Superior temporal gyrus (tissue), 1 donor: ENCODE results near the gene EFCC1.
"Not testable (repeated sequence)": the region's sequence is repeated elsewhere in the genome, so short reads cannot be mapped to it uniquely, and the experiment has no call there.

ENCODE experiments used
- DNase-seq: peaks from one replicate; pipeline ENCODE4 v3.0.0-alpha.2; 2016; ENCODE audit errors: extremely low spot score

Gene EFCC1

DNA sequence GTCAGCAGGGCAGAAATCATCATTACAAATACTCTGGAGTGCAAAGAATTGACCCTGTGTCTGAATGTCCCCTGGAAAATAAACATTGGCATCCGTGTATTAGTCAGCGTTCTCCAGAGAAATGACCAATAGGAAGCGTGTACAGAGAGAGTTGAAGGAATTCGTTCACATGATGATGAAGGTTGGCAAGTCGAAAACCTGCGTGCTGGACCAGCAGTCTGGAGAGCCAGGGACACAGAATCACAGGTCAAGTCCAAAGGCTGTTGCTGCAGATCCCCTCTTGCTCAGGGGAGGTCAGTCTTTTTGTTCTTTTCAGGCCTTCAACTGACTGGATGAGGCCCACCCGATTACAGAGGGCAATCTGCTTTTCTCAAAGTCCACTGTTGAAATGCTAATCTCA is 76.1 kb downstream of the EFCC1 start:
- no peak for DNase-seq

DNA sequence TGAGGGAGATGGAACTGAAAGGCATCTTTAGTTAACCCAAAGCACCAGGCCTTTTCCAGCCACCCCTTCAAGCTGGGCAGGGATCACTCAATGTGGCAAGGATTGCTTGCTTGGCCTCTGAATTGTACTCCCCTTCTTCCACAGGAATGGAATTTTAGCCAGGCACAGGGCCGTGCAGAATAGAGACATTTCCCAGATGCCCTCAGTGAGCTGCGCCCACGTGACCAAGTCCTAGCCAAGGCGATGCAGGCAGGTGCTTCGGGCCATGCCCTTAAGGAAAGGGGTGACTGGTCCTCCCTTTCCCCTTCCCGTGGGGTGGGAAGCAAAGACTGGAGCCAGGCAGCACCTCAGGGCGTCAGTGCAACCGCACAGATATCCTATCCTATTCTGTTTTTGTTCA is 77.4 kb downstream of the EFCC1 start:
- DNase-seq, result no peak

DNA sequence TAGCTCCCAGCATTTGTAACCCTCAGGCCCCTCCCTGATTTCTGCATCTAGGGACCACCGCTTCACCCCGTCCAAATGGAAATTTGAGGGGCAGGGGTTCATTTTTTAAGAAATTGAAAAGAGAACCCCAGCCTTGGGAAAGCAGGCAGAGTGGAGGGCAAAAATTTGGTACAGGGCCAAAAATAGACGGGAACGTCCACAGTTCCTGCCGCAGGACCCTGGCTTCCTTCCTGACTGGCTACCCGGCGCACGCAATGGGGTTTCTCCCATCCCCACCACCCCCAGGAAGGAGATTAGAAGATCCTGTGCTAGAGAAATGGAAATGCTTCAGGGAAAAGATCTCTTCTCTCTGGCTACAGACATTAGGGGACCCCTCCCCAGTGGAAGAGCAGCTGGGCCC is 80.4 kb downstream of the EFCC1 start:
- DNase-seq, result no peak

DNA sequence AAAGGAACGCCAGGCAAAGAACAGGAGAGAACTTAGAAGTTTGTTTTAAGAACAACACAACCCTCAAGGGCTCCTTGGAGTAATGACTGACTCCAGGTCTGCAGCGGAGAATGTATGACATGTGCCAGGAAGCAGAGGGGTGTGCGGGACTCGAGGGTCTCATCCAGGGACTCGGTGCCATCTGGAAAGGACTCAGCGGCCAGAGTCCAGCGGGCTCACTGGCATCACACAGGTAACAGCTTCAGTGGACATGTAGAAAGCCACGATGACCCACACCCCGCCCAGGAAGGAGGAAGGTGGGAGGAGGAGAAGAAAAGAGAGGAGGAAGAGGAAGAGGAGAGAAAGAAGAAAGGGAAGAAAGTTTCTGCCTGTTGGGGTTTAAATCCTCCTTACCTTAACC is 80.9 kb downstream of the EFCC1 start:
- no peak for DNase-seq

DNA sequence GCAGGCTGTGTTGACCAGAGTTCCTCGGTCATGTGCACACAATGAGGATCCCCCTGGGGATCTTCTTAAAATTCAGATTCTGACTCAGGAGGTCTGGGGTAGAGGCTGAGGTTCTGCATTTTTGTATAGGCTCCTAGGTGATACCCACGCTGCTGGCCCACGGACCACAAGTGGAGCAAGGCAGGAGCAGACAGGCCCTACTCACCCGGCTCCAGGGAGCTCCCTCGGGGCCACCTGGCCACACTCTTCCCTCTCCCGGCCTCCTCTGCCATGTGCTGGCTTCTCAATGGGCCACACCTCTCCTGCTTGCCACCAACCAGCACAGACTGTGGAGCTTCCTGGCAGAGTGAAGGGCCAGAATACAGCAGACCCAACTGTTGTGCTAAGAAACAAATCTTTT is 83.4 kb downstream of the EFCC1 start:
- DNase-seq, result no peak

DNA sequence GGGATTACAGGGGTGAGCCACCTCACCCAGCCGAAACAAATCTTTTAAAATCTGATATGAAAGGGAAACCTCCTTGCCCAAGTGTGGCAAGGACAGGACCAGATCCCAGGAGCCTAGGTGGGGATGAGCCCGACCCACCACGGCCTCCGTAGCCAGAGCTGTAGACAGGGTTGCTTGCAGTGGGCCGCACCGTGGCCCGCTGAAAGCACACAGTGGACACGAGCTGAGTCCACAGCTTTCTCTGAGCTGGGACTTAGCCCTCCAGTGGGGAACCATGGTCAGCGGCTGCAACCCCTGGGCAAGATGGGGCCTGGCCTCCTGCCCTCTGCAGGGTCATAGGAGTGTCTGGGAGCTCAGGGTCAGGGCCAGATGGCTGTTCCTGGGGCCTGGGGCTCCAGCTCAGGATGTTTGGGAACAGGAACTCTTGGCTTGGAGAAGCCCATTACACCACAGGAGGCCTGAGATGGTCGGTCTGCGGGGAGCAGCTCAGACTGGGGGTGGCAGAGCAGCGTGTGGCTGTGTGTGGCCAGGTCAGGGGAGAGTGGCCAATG is 84.1 kb downstream of the EFCC1 start:
- no peak for DNase-seq

DNA sequence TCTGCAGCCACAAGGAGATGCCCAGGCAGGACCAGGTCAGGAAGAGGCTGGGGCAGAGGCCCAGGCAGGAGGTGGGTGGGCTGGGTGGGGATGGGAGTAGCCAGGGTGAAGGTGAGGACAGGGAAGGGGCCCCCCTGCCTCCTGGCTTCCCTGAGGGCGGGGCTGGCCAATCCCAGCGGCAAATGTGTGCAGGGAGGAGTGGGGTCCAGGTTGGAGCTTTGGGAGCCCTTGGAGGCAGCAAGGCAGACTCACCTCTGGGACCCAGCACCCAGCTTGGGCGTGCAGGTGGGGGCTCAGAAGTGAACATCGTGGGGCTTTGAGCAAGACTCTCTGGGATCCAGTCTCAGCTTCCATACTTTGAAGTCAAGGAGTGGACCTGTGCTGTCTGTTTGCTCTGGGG is 84.7 kb downstream of the EFCC1 start:
- no peak for DNase-seq

DNA sequence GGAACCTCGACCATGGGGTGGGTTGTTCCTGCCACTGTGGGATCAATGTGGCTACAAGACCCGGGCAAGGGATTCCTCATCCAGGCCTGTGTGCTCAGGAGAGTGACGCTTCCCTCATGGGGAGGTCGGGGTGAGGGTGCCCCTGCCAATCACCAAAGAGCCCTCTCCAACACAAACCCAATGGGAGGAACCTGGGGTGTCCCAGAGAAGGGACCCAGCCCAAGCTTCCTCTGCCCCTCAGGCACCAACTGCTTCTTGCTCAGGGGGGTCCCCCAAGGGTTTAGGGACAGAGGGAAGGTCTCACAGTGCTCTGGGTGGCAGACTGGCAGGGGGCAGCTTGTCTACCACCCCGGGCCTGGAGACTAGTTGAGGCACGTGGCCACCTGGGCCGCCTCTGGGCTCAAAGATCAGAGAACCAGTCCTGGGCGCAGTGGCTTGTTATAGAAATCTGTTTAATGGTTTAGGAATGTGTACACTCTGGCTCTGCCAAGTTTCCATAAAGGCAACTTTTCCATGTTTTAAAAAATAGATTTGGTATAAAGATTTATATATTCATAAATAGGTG is 86.1 kb downstream of the EFCC1 start:
- no peak for DNase-seq

DNA sequence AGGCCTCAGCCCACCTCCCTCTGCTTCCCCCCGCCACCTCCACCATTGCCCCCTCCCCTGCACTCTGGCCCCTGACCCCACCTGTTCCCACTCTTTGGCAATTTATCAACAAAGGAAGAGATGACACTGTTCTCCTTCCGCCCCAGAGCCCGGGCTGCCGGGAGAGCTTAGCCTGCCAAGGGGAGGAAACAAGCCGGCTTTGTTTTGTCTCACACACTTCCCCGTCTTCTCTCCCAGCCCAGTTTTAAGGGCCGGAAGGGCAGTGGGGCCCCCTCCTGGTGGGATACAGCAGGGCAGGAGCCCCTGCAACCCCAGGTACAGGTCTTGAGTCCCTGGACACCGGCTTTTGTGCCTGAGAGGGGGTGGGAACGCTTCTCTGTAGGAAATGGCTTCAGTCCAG is 86.8 kb downstream of the EFCC1 start:
- DNase-seq, result not testable (repeated sequence)

DNA sequence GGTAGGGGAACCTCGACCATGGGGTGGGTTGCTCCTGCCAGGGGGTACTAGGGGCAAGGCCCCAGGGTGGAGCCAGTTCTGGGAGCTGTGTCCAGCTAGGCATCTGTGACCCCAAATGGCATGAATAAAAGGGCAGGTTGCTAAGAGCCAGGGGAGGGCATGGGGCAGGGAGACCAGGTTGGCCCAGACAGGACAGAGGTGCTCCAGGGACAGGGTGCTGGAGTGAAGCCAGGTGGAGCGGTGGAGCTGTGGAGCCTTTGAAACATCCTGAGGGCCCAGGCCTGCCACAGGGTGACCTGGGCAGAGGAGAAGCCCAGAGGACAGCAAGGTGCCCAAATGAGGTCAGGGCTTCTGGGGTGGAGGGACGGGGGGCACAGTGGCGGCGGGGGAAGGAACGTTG is 87.2 kb downstream of the EFCC1 start:
- not testable (repeated sequence) for DNase-seq
